Measurements from ENCODE around the gene TMEM140.

The TMEM140 gene

GRCh38 chr7:135215180-135215579 is 67.3 kb downstream of the TMEM140 start:
- ATAC-seq: no peak
- no peak for TF ChIP-seq GLIS3 (CRISPR knock-in tag; IDR thresholded peaks at IDR 0.05)
- no peak for TF ChIP-seq TCF4 (CRISPR knock-in tag; IDR thresholded peaks at IDR 0.05; ENCODE audit: borderline replicate concordance)

- no peak for ATAC-seq
- TF ChIP-seq CSDC2 (CRISPR knock-in tag; IDR thresholded peaks at IDR 0.05) (no peak), SNAI2 (CRISPR knock-in tag; IDR thresholded peaks at IDR 0.05) (no peak), TCF4 (CRISPR knock-in tag; IDR thresholded peaks at IDR 0.05; ENCODE audit: borderline replicate concordance) (no peak), ZNF565 (CRISPR knock-in tag; conservative IDR thresholded peaks at IDR 0.05; ENCODE audit: low read depth) (no peak), ARNTL (CRISPR knock-in tag; IDR thresholded peaks at IDR 0.05; ENCODE audit: borderline replicate concordance, low read depth) (no peak), ZC3H10 (CRISPR knock-in tag; IDR thresholded peaks at IDR 0.05) (no peak), BACH2 (CRISPR knock-in tag; IDR thresholded peaks at IDR 0.05; ENCODE audit: borderline replicate concordance) (no peak)
Observed at GRCh38 chr7:135215698-135216097, 67.8 kb downstream of the TMEM140 start.
